C4-2B (cell line): ENCODE results near the gene GPD2.

Experiments
- ZFX ChIP-seq: fragments of 450-650 bp; IDR thresholded peaks from 2 replicates; pipeline ENCODE4 v1.6.1; 2017
- TF ChIP-seq, protein P1 (sequence below): fragments of 450-650 bp; conservative IDR thresholded peaks from 2 replicates; pipeline ENCODE4 v1.5.1; 2017; ENCODE audit warnings: mild to moderate bottlenecking

DNA sequence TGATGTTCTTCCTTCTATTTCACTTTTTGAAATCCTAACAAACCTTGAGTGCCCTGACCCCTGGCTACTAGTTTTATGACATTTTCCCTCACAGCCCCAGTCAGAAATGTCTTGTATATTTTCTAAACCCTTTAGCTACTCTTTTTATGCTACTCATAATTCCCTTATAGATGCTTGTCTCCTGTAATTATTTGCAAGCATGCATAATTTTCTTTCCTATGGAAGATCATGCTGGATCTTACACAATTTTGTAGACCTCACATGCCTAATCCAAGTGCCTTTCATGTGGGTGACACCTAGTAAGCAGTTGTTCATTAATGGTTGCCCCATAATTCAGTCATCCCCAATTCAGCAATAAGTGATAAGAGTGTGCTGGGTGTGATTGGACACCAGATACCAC is 6.9 kb downstream of the GPD2 start:
- TF ChIP-seq, protein P1, sequence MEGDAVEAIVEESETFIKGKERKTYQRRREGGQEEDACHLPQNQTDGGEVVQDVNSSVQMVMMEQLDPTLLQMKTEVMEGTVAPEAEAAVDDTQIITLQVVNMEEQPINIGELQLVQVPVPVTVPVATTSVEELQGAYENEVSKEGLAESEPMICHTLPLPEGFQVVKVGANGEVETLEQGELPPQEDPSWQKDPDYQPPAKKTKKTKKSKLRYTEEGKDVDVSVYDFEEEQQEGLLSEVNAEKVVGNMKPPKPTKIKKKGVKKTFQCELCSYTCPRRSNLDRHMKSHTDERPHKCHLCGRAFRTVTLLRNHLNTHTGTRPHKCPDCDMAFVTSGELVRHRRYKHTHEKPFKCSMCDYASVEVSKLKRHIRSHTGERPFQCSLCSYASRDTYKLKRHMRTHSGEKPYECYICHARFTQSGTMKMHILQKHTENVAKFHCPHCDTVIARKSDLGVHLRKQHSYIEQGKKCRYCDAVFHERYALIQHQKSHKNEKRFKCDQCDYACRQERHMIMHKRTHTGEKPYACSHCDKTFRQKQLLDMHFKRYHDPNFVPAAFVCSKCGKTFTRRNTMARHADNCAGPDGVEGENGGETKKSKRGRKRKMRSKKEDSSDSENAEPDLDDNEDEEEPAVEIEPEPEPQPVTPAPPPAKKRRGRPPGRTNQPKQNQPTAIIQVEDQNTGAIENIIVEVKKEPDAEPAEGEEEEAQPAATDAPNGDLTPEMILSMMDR: no peak
- no peak for TF ChIP-seq ZFX
